SK-N-SH (cell line): ENCODE data around the gene ABCG4. TPM values are rescaled to one million over a fixed set of nuclear protein-coding genes. Genes with fewer than 3 reads are reported as not detected.
A peak's percentile ranks its signal among the peaks of the same experiment; 100 is the strongest.

Experiments used
- CTCF ChIA-PET: fragments of 300-600, 350-600 bp; formaldehyde crosslinking; extraction: SDS; loops from one replicate; lab custom pipeline; 2021; lab: Yijun Ruan, JAX
- POLR2A ChIA-PET: fragments of 350-600 bp; sonication (Branson Sonifier 250); formaldehyde crosslinking; extraction: SDS; loops from one replicate; lab custom pipeline; 2020; ENCODE audit warnings: antibody characterized with exemption, inconsistent platforms; lab: Yijun Ruan, JAX
- DNase-seq: peaks from one replicate; pipeline ENCODE4 v3.0.0; 2012
- H2AFZ ChIP-seq: fragments of 200-600 bp; sonication (generic); 2 replicates; pipeline ENCODE4 v1.8.1; 2016; ENCODE audit warnings: antibody characterized with exemption, mild to moderate bottlenecking, low read depth
- H3F3A ChIP-seq: fragments of 200-600 bp; sonication (generic); replicated peaks from 2 replicates; pipeline ENCODE3; 2016; ENCODE audit warnings: antibody characterized with exemption, mild to moderate bottlenecking; ENCODE audit not compliant: insufficient read depth
- H3K27ac ChIP-seq, 2 experiments: fragments of 200-500 bp in 1 of 2; fragments of 200-600 bp in 1 of 2; sonication (Bioruptor generic) in 1 of 2; sonication (generic), shearing (Covaris generic) in 1 of 2; 2 replicates each; pipeline versions ENCODE4 v1.5.1 to v1.6.1; 2014 to 2016; ENCODE audit warnings: low read depth in 2 of 2, inconsistent platforms in 1 of 2, low read length in 1 of 2, mild to moderate bottlenecking in 1 of 2, mixed read lengths in 1 of 2
- H3K27me3 ChIP-seq: fragments of 200-600 bp; sonication (generic), shearing (Covaris generic); 2 replicates; pipeline ENCODE4 v1.6.1; 2016; ENCODE audit warnings: mixed run types; ENCODE audit not compliant: insufficient read depth
- H3K36me3 ChIP-seq, 2 experiments: fragments of 200-500 bp in 1 of 2; fragments of 200-600 bp in 1 of 2; sonication (Bioruptor generic) in 1 of 2; sonication (generic) in 1 of 2; replicated peaks in 1 of 2; 2 replicates each; pipeline versions ENCODE3 to v1.5.1; 2014 to 2016; ENCODE audit warnings: low read length in 1 of 2, mild to moderate bottlenecking in 1 of 2; ENCODE audit not compliant: insufficient read depth in 2 of 2, control insufficient read depth in 1 of 2
- H3K4me1 ChIP-seq, 2 experiments: fragments of 200-500 bp in 1 of 2; fragments of 200-600 bp in 1 of 2; sonication (Bioruptor generic) in 1 of 2; sonication (generic), shearing (Covaris generic) in 1 of 2; 2 replicates each; pipeline versions ENCODE4 v1.5.1 to v1.6.1; 2014 to 2016; ENCODE audit warnings: low read depth in 1 of 2, low read length in 1 of 2, mixed run types in 1 of 2; ENCODE audit not compliant: insufficient read depth in 2 of 2, control insufficient read depth in 1 of 2
- H3K4me2 ChIP-seq: fragments of 200-600 bp; sonication (generic), shearing (Covaris generic); 2 replicates; pipeline ENCODE4 v1.6.1; 2017; ENCODE audit warnings: mixed run types
- H3K4me3 ChIP-seq, 2 experiments: fragments of 200-500 bp in 1 of 2; fragments of 200-600 bp in 1 of 2; sonication (Bioruptor generic) in 1 of 2; sonication (generic), shearing (Covaris generic) in 1 of 2; 2 replicates each; pipeline versions ENCODE4 v1.5.1 to v1.8.1; 2014 to 2016; ENCODE audit warnings: low read depth in 2 of 2, inconsistent platforms in 1 of 2, low read length in 1 of 2, mild to moderate bottlenecking in 1 of 2, mixed read lengths in 1 of 2, moderate library complexity in 1 of 2
- H3K79me2 ChIP-seq: fragments of 200-600 bp; sonication (generic); 2 replicates; pipeline ENCODE4 v1.8.1; 2017; ENCODE audit warnings: mild to moderate bottlenecking; ENCODE audit not compliant: insufficient read depth
- H3K9ac ChIP-seq: fragments of 200-600 bp; sonication (generic); 2 replicates; pipeline ENCODE4 v1.6.1; 2017; ENCODE audit warnings: mixed run types
- H3K9me2 ChIP-seq: fragments of 200-600 bp; sonication (generic); 2 replicates; pipeline ENCODE4 v1.6.1; 2017; ENCODE audit warnings: mixed run types
- H3K9me3 ChIP-seq: fragments of 200-600 bp; sonication (generic); 2 replicates; pipeline ENCODE4 v1.6.1; 2017; ENCODE audit warnings: mixed run types, mild to moderate bottlenecking, moderate library complexity
- H4K20me1 ChIP-seq: fragments of 200-600 bp; sonication (generic); 2 replicates; pipeline ENCODE4 v1.6.1; 2017; ENCODE audit warnings: mild to moderate bottlenecking, mixed run types; ENCODE audit not compliant: insufficient read depth
- ELF1 ChIP-seq: IDR thresholded peaks from 2 replicates; pipeline ENCODE4 v1.4.0; 2012
- EP300 ChIP-seq, 2 experiments: IDR thresholded peaks; 2 replicates each; pipeline versions ENCODE4 v1.4.0 to v1.6.1; 2012; ENCODE audit warnings: borderline replicate concordance in 1 of 2, low read depth in 1 of 2, low read length in 1 of 2
- GATA2 ChIP-seq: sonication (generic); formaldehyde crosslinking; IDR thresholded peaks from 2 replicates; pipeline ENCODE4 v1.5.0; 2020; ENCODE audit warnings: mild to moderate bottlenecking, missing genetic modification reagents
- MEF2A ChIP-seq: IDR thresholded peaks from 2 replicates; pipeline ENCODE4 v1.4.0; 2012; ENCODE audit warnings: low read depth, borderline replicate concordance
- MXI1 ChIP-seq: IDR thresholded peaks from 2 replicates; pipeline ENCODE4 v1.6.1; 2012; ENCODE audit warnings: mild to moderate bottlenecking, low read depth, low read length, improper control_type of control experiment
- NFIC ChIP-seq: IDR thresholded peaks from 2 replicates; pipeline ENCODE4 v1.4.0; 2012; ENCODE audit warnings: borderline replicate concordance
- POLR2AphosphoS5 ChIP-seq: IDR thresholded peaks from 2 replicates; pipeline ENCODE4 v1.6.1; 2012; ENCODE audit warnings: low read depth, low read length
- RAD21 ChIP-seq: IDR thresholded peaks from 2 replicates; pipeline ENCODE4 v1.6.1; 2012; ENCODE audit warnings: mild to moderate bottlenecking, low read length
- RCOR1 ChIP-seq: fragments of 150-350 bp; IDR thresholded peaks from 2 replicates; pipeline ENCODE4 v1.6.1; 2017; ENCODE audit warnings: antibody characterized with exemption, low read length
- TAF1 ChIP-seq: IDR thresholded peaks from 2 replicates; pipeline ENCODE4 v1.6.1; 2012; ENCODE audit warnings: low read depth, mild to moderate bottlenecking, low read length, moderate library complexity, borderline replicate concordance
- TEAD4 ChIP-seq: IDR thresholded peaks from 2 replicates; pipeline ENCODE4 v1.4.0; 2012; ENCODE audit warnings: mild to moderate bottlenecking, borderline replicate concordance; ENCODE audit not compliant: insufficient read depth
- WGBS: methylation state at CpG from one replicate; pipeline ENCODE4 v1.1.6; 2017; ENCODE audit warnings: low lambda C conversion rate; 5-methylcytosine and 5-hydroxymethylcytosine counted together
- polyA plus RNA-seq, 3 experiments: library from polyadenylated mRNA; depleted of rRNA; stranded (reverse); fragments of >200 nt; gene quantifications; 2 replicates each; pipeline ENCODE4 v1.2.3, GENCODE V29; 2012
- TF ChIP-seq, protein P1 (sequence below): IDR thresholded peaks from 2 replicates; pipeline ENCODE4 v1.4.0; 2012; ENCODE audit warnings: low read depth, borderline replicate concordance
- TF ChIP-seq, protein P2 (sequence below): IDR thresholded peaks from 2 replicates; pipeline ENCODE4 v1.4.0; 2012; ENCODE audit warnings: low read depth
- TF ChIP-seq, protein P3 (sequence below): fragments of 150-350 bp; IDR thresholded peaks from 2 replicates; pipeline ENCODE4 v1.6.1; 2016; ENCODE audit warnings: mild to moderate bottlenecking, low read depth, low read length
- TF ChIP-seq, protein P4 (sequence below): fragments of 200-600 bp; sonication (generic); IDR thresholded peaks from 2 replicates; pipeline ENCODE4 v1.6.1; 2017; ENCODE audit warnings: antibody characterized with exemption, mild to moderate bottlenecking, moderate library complexity

ABCG4 gene
- polyA plus RNA-seq, 1 of the 3 experiments (the other 2 are of a cell fraction): 0.72 TPM

DNA sequence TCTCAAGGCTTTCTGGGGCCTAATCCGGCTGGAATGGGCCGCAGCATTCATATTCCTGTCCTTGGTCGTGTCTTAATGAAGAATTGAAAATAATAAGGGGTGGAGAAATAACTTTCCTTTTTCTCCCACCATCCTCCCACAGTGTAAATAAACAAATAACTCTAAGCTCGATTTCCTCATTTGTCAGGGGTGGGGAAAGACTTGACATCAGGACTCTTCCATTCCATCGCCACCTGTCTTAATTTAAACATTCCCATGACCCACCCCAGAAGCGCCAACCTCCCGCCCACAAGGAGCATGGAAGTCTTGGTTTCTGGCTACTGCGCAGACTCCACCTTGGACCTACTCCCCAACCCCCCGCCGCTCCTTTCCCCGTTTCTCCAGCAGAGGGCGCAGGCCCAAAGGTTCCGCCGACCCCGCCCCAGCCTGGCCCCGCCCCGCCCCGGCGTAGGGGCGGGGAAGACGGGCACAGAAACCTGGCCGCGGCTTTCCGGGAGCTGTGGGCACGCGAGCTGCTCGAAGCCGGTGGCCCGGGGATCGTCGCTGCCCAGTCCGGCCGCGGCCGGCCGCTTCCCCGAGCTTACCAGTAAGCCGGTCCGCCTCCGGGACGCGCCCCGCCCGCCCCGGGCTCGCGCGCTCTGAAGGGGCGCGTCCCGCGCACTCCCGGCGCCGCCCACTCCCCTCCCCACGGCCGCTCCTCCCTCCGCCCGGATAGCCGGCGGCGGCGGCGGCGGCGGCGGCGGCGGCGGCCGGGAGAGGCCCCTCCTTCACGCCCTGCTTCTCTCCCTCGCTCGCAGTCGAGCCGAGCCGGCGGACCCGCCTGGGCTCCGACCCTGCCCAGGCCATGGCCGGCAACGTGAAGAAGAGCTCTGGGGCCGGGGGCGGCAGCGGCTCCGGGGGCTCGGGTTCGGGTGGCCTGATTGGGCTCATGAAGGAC, 57.0 kb downstream of the ABCG4 start, which contains the start of gene CBL (continued):
- TF ChIP-seq, protein P1, sequence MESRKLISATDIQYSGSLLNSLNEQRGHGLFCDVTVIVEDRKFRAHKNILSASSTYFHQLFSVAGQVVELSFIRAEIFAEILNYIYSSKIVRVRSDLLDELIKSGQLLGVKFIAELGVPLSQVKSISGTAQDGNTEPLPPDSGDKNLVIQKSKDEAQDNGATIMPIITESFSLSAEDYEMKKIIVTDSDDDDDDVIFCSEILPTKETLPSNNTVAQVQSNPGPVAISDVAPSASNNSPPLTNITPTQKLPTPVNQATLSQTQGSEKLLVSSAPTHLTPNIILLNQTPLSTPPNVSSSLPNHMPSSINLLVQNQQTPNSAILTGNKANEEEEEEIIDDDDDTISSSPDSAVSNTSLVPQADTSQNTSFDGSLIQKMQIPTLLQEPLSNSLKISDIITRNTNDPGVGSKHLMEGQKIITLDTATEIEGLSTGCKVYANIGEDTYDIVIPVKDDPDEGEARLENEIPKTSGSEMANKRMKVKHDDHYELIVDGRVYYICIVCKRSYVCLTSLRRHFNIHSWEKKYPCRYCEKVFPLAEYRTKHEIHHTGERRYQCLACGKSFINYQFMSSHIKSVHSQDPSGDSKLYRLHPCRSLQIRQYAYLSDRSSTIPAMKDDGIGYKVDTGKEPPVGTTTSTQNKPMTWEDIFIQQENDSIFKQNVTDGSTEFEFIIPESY: no peak
- TF ChIP-seq, protein P2, sequence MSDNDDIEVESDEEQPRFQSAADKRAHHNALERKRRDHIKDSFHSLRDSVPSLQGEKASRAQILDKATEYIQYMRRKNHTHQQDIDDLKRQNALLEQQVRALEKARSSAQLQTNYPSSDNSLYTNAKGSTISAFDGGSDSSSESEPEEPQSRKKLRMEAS: 0 out of 2 replicates have a peak, but pooled peaks have one; percentile 24
- TF ChIP-seq MEF2A: no peak
- TF ChIP-seq TAF1: no peak; the same call in 1 of the 2 replicates
- TF ChIP-seq GATA2 (CRISPR knock-in tag): no peak
- no peak for TF ChIP-seq RCOR1
- TF ChIP-seq POLR2AphosphoS5: peak; percentile 28; the same call in 1 of the 2 replicates
- TF ChIP-seq, protein P3, sequence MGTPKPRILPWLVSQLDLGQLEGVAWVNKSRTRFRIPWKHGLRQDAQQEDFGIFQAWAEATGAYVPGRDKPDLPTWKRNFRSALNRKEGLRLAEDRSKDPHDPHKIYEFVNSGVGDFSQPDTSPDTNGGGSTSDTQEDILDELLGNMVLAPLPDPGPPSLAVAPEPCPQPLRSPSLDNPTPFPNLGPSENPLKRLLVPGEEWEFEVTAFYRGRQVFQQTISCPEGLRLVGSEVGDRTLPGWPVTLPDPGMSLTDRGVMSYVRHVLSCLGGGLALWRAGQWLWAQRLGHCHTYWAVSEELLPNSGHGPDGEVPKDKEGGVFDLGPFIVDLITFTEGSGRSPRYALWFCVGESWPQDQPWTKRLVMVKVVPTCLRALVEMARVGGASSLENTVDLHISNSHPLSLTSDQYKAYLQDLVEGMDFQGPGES: no peak
- no peak for TF ChIP-seq TEAD4
- 0 out of 2 replicates have a peak, but pooled peaks have one; percentile 34 for TF ChIP-seq MXI1
- no peak for TF ChIP-seq NFIC
- no peak for TF ChIP-seq ELF1

DNA sequence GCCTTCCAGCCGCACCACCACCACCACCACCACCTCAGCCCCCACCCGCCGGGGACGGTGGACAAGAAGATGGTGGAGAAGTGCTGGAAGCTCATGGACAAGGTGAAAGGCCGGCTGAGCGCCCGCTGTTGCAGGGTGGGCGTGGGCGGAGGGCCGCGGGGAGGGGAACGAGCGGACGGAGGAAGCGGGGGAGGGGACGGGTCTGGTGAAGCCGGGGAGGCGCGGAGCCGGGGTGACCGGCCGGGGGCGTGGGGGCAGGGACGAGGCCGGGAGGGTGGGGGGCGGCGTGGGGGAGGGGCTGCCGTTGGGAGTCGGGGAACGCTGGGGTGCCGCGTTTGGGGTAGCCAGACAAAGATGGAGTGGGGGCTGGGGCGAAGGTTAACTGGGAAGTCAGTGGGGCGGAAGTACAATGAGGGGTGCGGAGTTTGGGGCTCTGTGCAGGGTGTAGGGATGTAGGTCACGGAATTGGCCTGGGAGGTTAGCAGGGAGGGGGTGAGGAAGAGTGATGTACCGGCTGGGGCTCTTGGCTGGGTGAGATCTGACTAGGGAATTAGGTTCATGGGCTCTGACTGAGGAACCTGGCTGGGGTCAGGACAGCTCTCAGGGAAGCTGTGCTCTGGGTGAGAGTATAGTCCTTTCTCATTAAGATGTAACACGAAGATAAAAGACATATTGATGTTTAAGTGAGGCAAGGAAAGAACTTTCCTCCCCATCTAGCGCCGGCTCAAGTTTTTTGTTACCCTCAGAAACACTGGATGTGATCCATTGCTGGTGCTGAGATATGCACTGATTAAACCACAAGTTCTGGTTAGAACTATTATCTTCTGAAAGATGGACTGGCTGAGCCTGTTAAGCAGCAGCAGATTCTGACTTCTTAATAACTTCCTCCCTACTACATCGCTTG, 57.9 kb downstream of the ABCG4 start:
- POLR2A ChIA-PET: interaction anchor here (1.1 to 1.6 kb wide), 2 partner anchors 110 to 132 kb away, joined by 5 read pairs; partner anchors contain the start of gene MCAM
- TF ChIP-seq GATA2 (CRISPR knock-in tag) (no peak), RCOR1 (peak; percentile 26; the same call in 1 of the 2 replicates), NFIC (no peak), RAD21 (no peak), EP300 (IDR thresholded peaks at IDR 0.05; ENCODE audit: borderline replicate concordance in 1 of 2, low read depth in 1 of 2, low read length in 1 of 2) (0 out of 4 replicates have a peak, but pooled peaks of 1 of the 2 experiments have one; percentile 4)
- TF ChIP-seq, protein P4, sequence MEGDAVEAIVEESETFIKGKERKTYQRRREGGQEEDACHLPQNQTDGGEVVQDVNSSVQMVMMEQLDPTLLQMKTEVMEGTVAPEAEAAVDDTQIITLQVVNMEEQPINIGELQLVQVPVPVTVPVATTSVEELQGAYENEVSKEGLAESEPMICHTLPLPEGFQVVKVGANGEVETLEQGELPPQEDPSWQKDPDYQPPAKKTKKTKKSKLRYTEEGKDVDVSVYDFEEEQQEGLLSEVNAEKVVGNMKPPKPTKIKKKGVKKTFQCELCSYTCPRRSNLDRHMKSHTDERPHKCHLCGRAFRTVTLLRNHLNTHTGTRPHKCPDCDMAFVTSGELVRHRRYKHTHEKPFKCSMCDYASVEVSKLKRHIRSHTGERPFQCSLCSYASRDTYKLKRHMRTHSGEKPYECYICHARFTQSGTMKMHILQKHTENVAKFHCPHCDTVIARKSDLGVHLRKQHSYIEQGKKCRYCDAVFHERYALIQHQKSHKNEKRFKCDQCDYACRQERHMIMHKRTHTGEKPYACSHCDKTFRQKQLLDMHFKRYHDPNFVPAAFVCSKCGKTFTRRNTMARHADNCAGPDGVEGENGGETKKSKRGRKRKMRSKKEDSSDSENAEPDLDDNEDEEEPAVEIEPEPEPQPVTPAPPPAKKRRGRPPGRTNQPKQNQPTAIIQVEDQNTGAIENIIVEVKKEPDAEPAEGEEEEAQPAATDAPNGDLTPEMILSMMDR: no peak
- H3K27me3 ChIP-seq: no peaks in the 10 kb centered on the region
- H3K79me2 ChIP-seq: peaks cover 55% of the 10 kb centered on the region
- no peaks in the 10 kb centered on the region for H3K9me3 ChIP-seq
- H3K9ac ChIP-seq: peak overlapping the region; percentile 95
- DNase-seq: peak; percentile 81
- peaks cover 44% of the 10 kb centered on the region for H4K20me1 ChIP-seq
- peak overlapping the region; percentile 90 for H3K27ac ChIP-seq
- H2AFZ ChIP-seq: peak overlapping the region; percentile 91; the same call in 1 of the 2 replicates
- WGBS: 2% methylated on average over 39 of the region's 41 CpGs
- peaks cover 2% of the 10 kb centered on the region for H3F3A ChIP-seq
- H3K4me3 ChIP-seq: peak overlapping the region; percentile 78 to 99
- peak overlapping the region; percentile 85 for H3K4me2 ChIP-seq
- H3K4me1 ChIP-seq: peaks cover 5 to 7% of the 10 kb centered on the region in 2 experiments; a peak in 3 of 4 replicates
- H3K9me2 ChIP-seq: no peaks in the 10 kb centered on the region
- H3K36me3 ChIP-seq: peaks cover 0 to 5% of the 10 kb centered on the region in 2 experiments
- CTCF ChIA-PET: interaction anchor here (0.6 to 4.4 kb wide), 47 partner anchors 8 to 268 kb away, joined by 3 to 33 read pairs (median 4); partner anchors contain the start of genes DPAGT1, MCAM, NLRX1 and RNF26
